Psoas muscle (tissue), 8 donors: ENCODE data around the gene BANF2. TPM values are rescaled to one million over a fixed set of nuclear protein-coding genes. Genes with fewer than 3 reads are reported as not detected.

ENCODE experiments used
- ATAC-seq, 4 donors: fragments of 200-7000 bp; cut with Tn5 transposase; one replicate each; pipeline ENCODE4 v1.9.1; 2020; ENCODE audit warnings: moderate library complexity in 3 of 4, mild to moderate bottlenecking in 2 of 4
- DNase-seq, 2 donors: peaks; one replicate each; pipeline ENCODE4 v3.0.0-alpha.2; 2020
- H3K27ac ChIP-seq: fragments of 200-600 bp; one replicate; pipeline ENCODE4 v1.8.0; 2022
- H3K27me3 ChIP-seq, 3 donors: fragments of 200-600 bp in 1 of 3; one replicate each; pipeline versions ENCODE4 v1.6.1 to v1.8.0; 2013 to 2022; ENCODE audit warnings: low read length in 2 of 3, mild to moderate bottlenecking in 2 of 3, moderate library complexity in 1 of 3; ENCODE audit not compliant: insufficient read depth in 3 of 3
- H3K36me3 ChIP-seq, 2 donors: fragments of 200-600 bp in 1 of 2; one replicate each; pipeline versions ENCODE4 v1.6.1 to v1.8.0; 2013 to 2022; ENCODE audit warnings: low read depth in 1 of 2, mild to moderate bottlenecking in 1 of 2, moderate library complexity in 1 of 2; ENCODE audit not compliant: insufficient read depth in 1 of 2
- H3K4me1 ChIP-seq: fragments of 200-600 bp; one replicate; pipeline ENCODE4 v1.8.0; 2022
- H3K4me3 ChIP-seq: fragments of 200-600 bp; one replicate; pipeline ENCODE4 v1.8.0; 2022; ENCODE audit warnings: mild to moderate bottlenecking
- H3K9me3 ChIP-seq: fragments of 200-600 bp; one replicate; pipeline ENCODE4 v1.8.0; 2022
- CTCF ChIP-seq: fragments of 200-600 bp; IDR thresholded peaks from one replicate; pipeline ENCODE4 v1.8.0; 2022; ENCODE audit warnings: antibody characterized with exemption
- WGBS, 3 donors: extraction: QIAGEN DNeasy Blood & Tissue Kit; methylation state at CpG; one replicate each; pipeline versions ENCODE4 v1.1.6 to v1.1.7; 2013; 5-methylcytosine and 5-hydroxymethylcytosine counted together
- intact Hi-C, 2 donors: fragments of 100-400 bp; cut with DNase I; formaldehyde crosslinking; loops; one replicate each; pipeline versions ENCODE4 v1.11.0 to v1.14.2; 2022
- polyA plus RNA-seq, 3 donors: library from polyadenylated mRNA; stranded (reverse); fragments of 200-250 nt; gene quantifications; one replicate each; pipeline ENCODE4 v1.2.3, GENCODE V29; 2013
- total RNA-seq, 4 donors: library from RNA; stranded (reverse); fragmentation: NEBNext Ultra II Directional in 2 of 4; extraction: Animal tissue kit (Norgen Biotek cat#: 25700) in 2 of 4; gene quantifications; one replicate each; pipeline versions ENCODE4 v1.2.1 to v1.2.4, GENCODE V29; 2021 to 2023
- donor health status: healthy with polysubstance abuse.
- donor health status: DM: no; HTN: no; CAD: no; lungs with moderate emphysema.
- donor health status: Bipolar disorder and iron deficiency.
- donor health status: healthy.
- donor health status: DM: yes; HTN: yes; CAD: no.
- donor health status: DM: no; HTN: no; CAD: no.
- donor health status: DM: no; HTN: no; CAD: no.
- donor health status: DM: yes; HTN: yes; CAD: no.

The BANF2 gene
- total and polyA plus RNA-seq, 7 donors = not detected

- intact Hi-C loops = no loop called here
Measured at GRCh38 chr20:17758010-17758409, 58.2 kb downstream of the BANF2 start.

GRCh38 chr20:17758512-17758911 is 58.7 kb downstream of the BANF2 start:
- H3K27ac ChIP-seq = no peak overlapping the region
- DNase-seq (no peak), ATAC-seq (no peak)
- H3K4me3 ChIP-seq = no peak overlapping the region
- no peaks in the 10 kb centered on the region for H3K4me1 ChIP-seq
- WGBS, 3 donors = 92 to 100% (median 98%) methylated on average over 1 of the region's 1 CpG
- H3K27me3 ChIP-seq = no peaks in the 10 kb centered on the region
- no peaks in the 10 kb centered on the region for H3K36me3 ChIP-seq
- intact Hi-C loops = no loop called here
- no peak for TF ChIP-seq CTCF
- no peaks in the 10 kb centered on the region for H3K9me3 ChIP-seq

More at GRCh38 chr20:17758010-17758409, 58.2 kb downstream of the BANF2 start:
- H3K9me3 ChIP-seq = no peaks in the 10 kb centered on the region
- H3K36me3 ChIP-seq = no peaks in the 10 kb centered on the region
- DNase-seq (no peak), ATAC-seq (no peak)
- TF ChIP-seq CTCF = no peak
- no peaks in the 10 kb centered on the region for H3K27me3 ChIP-seq
- no peak overlapping the region for H3K4me3 ChIP-seq
- WGBS, 3 donors = 93 to 94% (median 94%) methylated on average over 3 of the region's 3 CpGs
- no peak overlapping the region for H3K27ac ChIP-seq
- no peaks in the 10 kb centered on the region for H3K4me1 ChIP-seq

- DNase-seq = no peak
- Histone ChIP-seq H3K9me3 (no peaks in the 10 kb centered on the region), H3K36me3 (no peaks in the 10 kb centered on the region), H3K27ac (no peak overlapping the region), H3K4me1 (no peaks in the 10 kb centered on the region), H3K4me3 (no peak overlapping the region), H3K27me3 (no peaks in the 10 kb centered on the region)
- no peak for TF ChIP-seq CTCF
- ATAC-seq = no peak
- 89 to 94% (median 94%) methylated on average over 1 of the region's 1 CpG for WGBS, 3 donors
- intact Hi-C loops = no loop called here
Measured at GRCh38 chr20:17759449-17759848, 59.7 kb downstream of the BANF2 start.

GRCh38 chr20:17761604-17762003 is 61.8 kb downstream of the BANF2 start:
- no peak overlapping the region for H3K27ac ChIP-seq
- 77 to 82% (median 80%) methylated on average over 3 of the region's 3 CpGs for WGBS, 3 donors
- H3K4me1 ChIP-seq = no peaks in the 10 kb centered on the region
- H3K36me3 ChIP-seq = no peaks in the 10 kb centered on the region
- no peak for DNase-seq
- intact Hi-C loops = no loop called here
- TF ChIP-seq CTCF = no peak
- no peaks in the 10 kb centered on the region for H3K9me3 ChIP-seq
- no peaks in the 10 kb centered on the region for H3K27me3 ChIP-seq
- H3K4me3 ChIP-seq = no peak overlapping the region
- ATAC-seq = no peak

- TF ChIP-seq CTCF = no peak
- Histone ChIP-seq H3K9me3 (no peaks in the 10 kb centered on the region), H3K36me3 (no peaks in the 10 kb centered on the region), H3K4me3 (no peak overlapping the region), H3K4me1 (no peaks in the 10 kb centered on the region), H3K27ac (no peak overlapping the region), H3K27me3 (no peaks in the 10 kb centered on the region)
- 81 to 82% (median 82%) methylated on average over 7 of the region's 7 CpGs for WGBS, 3 donors
- ATAC-seq (no peak), DNase-seq (no peak)
- intact Hi-C loops = no loop called here
Measured at GRCh38 chr20:17762243-17762872, 62.6 kb downstream of the BANF2 start.
